MM.1S (cell line): ENCODE results near the gene SPSB3.

Experiments
- CTCF ChIP-seq: fragments of 300-600 bp; sonication (generic); IDR thresholded peaks from 2 replicates; pipeline ENCODE4 v1.5.1; 2016; ENCODE audit warnings: antibody characterized with exemption, low read length, mixed read lengths
- EZH2phosphoT487 ChIP-seq: fragments of 300-600 bp; sonication (generic); IDR thresholded peaks from 2 replicates; pipeline ENCODE4 v1.6.1; 2018; ENCODE audit warnings: antibody characterized with exemption, low read length

GRCh38 chr16:1793578-1794220 is 11.3 kb upstream of the SPSB3 start, which contains the start of gene IGFALS:
- no peak for TF ChIP-seq CTCF
- no peak for TF ChIP-seq EZH2phosphoT487
